Aorta (tissue), 5 donors: ENCODE data around the gene MPZL2. TPM values are rescaled to one million over a fixed set of nuclear protein-coding genes. Genes with fewer than 3 reads are reported as not detected.

Source experiments
- ATAC-seq: fragments of 200-7000 bp; cut with Tn5 transposase; one replicate; pipeline ENCODE4 v1.9.1; 2022; ENCODE audit warnings: moderate library complexity; ENCODE audit not compliant: low FRiP score
- DNase-seq, 2 donors: peaks; one replicate each; pipeline ENCODE4 v3.0.0-alpha.2; 2020
- H3K27ac ChIP-seq, 2 donors: one replicate each; pipeline ENCODE4 v1.5.1; 2013; ENCODE audit warnings: low read length in 2 of 2, mild to moderate bottlenecking in 2 of 2, moderate library complexity in 2 of 2, control low read depth in 1 of 2, inconsistent platforms in 1 of 2, low read depth in 1 of 2
- H3K27me3 ChIP-seq, 2 donors: one replicate each; pipeline ENCODE4 v1.6.1; 2013; ENCODE audit warnings: control low read depth in 1 of 2, low read length in 1 of 2, mild to moderate bottlenecking in 1 of 2, moderate library complexity in 1 of 2; ENCODE audit not compliant: insufficient read depth in 2 of 2, control insufficient read depth in 1 of 2
- H3K36me3 ChIP-seq, 2 donors: one replicate each; pipeline ENCODE4 v1.6.1; 2013; ENCODE audit warnings: control low read depth in 1 of 2, low read length in 1 of 2, mild to moderate bottlenecking in 1 of 2; ENCODE audit not compliant: insufficient read depth in 2 of 2, control insufficient read depth in 1 of 2
- H3K4me1 ChIP-seq, 2 donors: one replicate each; pipeline ENCODE4 v1.6.1; 2013; ENCODE audit warnings: low read length in 2 of 2, control low read depth in 1 of 2, mild to moderate bottlenecking in 1 of 2, moderate library complexity in 1 of 2; ENCODE audit not compliant: insufficient read depth in 2 of 2, control insufficient read depth in 1 of 2
- H3K4me3 ChIP-seq, 2 donors: one replicate each; pipeline ENCODE4 v1.5.1; 2013; ENCODE audit warnings: low read length in 2 of 2, control low read depth in 1 of 2, mild to moderate bottlenecking in 1 of 2
- H3K9me3 ChIP-seq: one replicate; pipeline ENCODE4 v1.6.1; 2013; ENCODE audit warnings: mild to moderate bottlenecking, low read length; ENCODE audit not compliant: control insufficient read depth
- WGBS, 2 donors: extraction: QIAGEN DNeasy Blood & Tissue Kit; methylation state at CpG; one replicate each; pipeline ENCODE4 v1.1.7; 2013; 5-methylcytosine and 5-hydroxymethylcytosine counted together
- intact Hi-C, 2 donors: fragments of 100-400 bp; cut with DNase I; formaldehyde crosslinking; loops; one replicate each; pipeline versions ENCODE4 v1.14.2 to v1.15.0; 2022
- polyA plus RNA-seq, 2 donors: library from polyadenylated mRNA; stranded (reverse); fragments of 200-250 nt; gene quantifications; one replicate each; pipeline ENCODE4 v1.2.3, GENCODE V29; 2013
- total RNA-seq, 2 donors: library from RNA; stranded (reverse); fragmentation: NEBNext Ultra II Directional; extraction: Animal tissue kit (Norgen Biotek cat#: 25700); gene quantifications; one replicate each; pipeline ENCODE4 v1.2.1, GENCODE V29; 2021
- donor health status: healthy with polysubstance abuse.
- donor health status: Bipolar disorder and iron deficiency.
- donor health status: DM: no; HTN: no; CAD: no.
- donor health status: DM: no; HTN: no; CAD: no.
- donor health status: DM: yes; HTN: yes; CAD: no.

The MPZL2 gene
- total and polyA plus RNA-seq, 4 donors, result 3.8 to 63.2 (median 33.0) TPM

GRCh38 chr11:118305726-118306125, 41.6 kb upstream of the MPZL2 start:
- H3K27ac ChIP-seq, result no peak overlapping the region
- DNase-seq (no peak), ATAC-seq (no peak)
- H3K36me3 ChIP-seq, result no peaks in the 10 kb centered on the region
- no peak overlapping the region for H3K4me3 ChIP-seq
- H3K9me3 ChIP-seq, result no peaks in the 10 kb centered on the region
- no peaks in the 10 kb centered on the region for H3K4me1 ChIP-seq
- intact Hi-C loops, result no loop called here
- WGBS, 2 donors, result 50 to 55% methylated on average over 8 of the region's 8 CpGs
- no peaks in the 10 kb centered on the region for H3K27me3 ChIP-seq

GRCh38 chr11:118304568-118305248, 40.6 kb upstream of the MPZL2 start, which contains the start of gene CD3E:
CD3E (plus strand) TSS chr11:118304730; CDS start chr11:118304953, 223 bp downstream.
- Histone ChIP-seq H3K4me1 (no peaks in the 10 kb centered on the region), H3K9me3 (no peaks in the 10 kb centered on the region), H3K4me3 (no peak within 1 kb of the TSS), H3K27me3 (no peaks in the 10 kb centered on the region), H3K27ac (no peak within 1 kb of the TSS), H3K36me3 (no peaks in the 10 kb centered on the region)
- no peak for DNase-seq
- ATAC-seq, result no peak
- 82 to 85% methylated on average over 8 of the region's 8 CpGs for WGBS, 2 donors
- intact Hi-C loops, result no loop called here

GRCh38 chr11:118304227-118304567, 40.1 kb upstream of the MPZL2 start:
- ATAC-seq, result no peak
- DNase-seq, result no peak
- Histone ChIP-seq H3K27ac (no peak overlapping the region), H3K4me3 (no peak overlapping the region), H3K9me3 (no peaks in the 10 kb centered on the region), H3K27me3 (peaks cover 0 to 1% of the 10 kb centered on the region in 2 donors), H3K36me3 (no peaks in the 10 kb centered on the region), H3K4me1 (no peaks in the 10 kb centered on the region)
- 91 to 97% methylated on average over 1 of the region's 1 CpG for WGBS, 2 donors
- intact Hi-C loops, result no loop called here

- ATAC-seq, result no peak
- Histone ChIP-seq H3K36me3 (no peaks in the 10 kb centered on the region), H3K27me3 (peaks cover 0 to 2% of the 10 kb centered on the region in 2 donors), H3K4me1 (no peaks in the 10 kb centered on the region), H3K27ac (no peak overlapping the region), H3K9me3 (no peaks in the 10 kb centered on the region), H3K4me3 (no peak overlapping the region)
- WGBS, 2 donors, result 53 to 70% methylated on average over 8 of the region's 8 CpGs
- DNase-seq, result no peak
- intact Hi-C loops, result no loop called here
Measured at GRCh38 chr11:118301600-118302195, 37.6 kb upstream of the MPZL2 start.

- ATAC-seq, result no peak
- Histone ChIP-seq H3K4me3 (no peak overlapping the region), H3K27ac (no peak overlapping the region), H3K4me1 (no peaks in the 10 kb centered on the region), H3K27me3 (peaks cover 0 to 2% of the 10 kb centered on the region in 2 donors), H3K36me3 (no peaks in the 10 kb centered on the region), H3K9me3 (no peaks in the 10 kb centered on the region)
- 63 to 64% methylated on average over 3 of the region's 3 CpGs for WGBS, 2 donors
- no peak for DNase-seq
- intact Hi-C loops, result no loop called here
Measured at GRCh38 chr11:118295815-118296454, 31.8 kb upstream of the MPZL2 start.

GRCh38 chr11:118295199-118295598, 31.1 kb upstream of the MPZL2 start:
- Histone ChIP-seq H3K4me1 (no peaks in the 10 kb centered on the region), H3K27me3 (peaks cover 0 to 2% of the 10 kb centered on the region in 2 donors), H3K4me3 (no peak overlapping the region), H3K36me3 (no peaks in the 10 kb centered on the region), H3K9me3 (no peaks in the 10 kb centered on the region), H3K27ac (no peak overlapping the region)
- ATAC-seq, result no peak
- no peak for DNase-seq
- intact Hi-C loops, result no loop called here
- 65 to 70% methylated on average over 5 of the region's 5 CpGs for WGBS, 2 donors

- Histone ChIP-seq H3K9me3 (no peaks in the 10 kb centered on the region), H3K4me1 (no peaks in the 10 kb centered on the region), H3K27me3 (no peaks in the 10 kb centered on the region), H3K27ac (no peak overlapping the region), H3K4me3 (no peak overlapping the region), H3K36me3 (no peaks in the 10 kb centered on the region)
- no peak for ATAC-seq
- intact Hi-C loops, result no loop called here
- no peak for DNase-seq
- WGBS, 2 donors, result 88 to 94% methylated on average over 2 of the region's 2 CpGs
Measured at GRCh38 chr11:118294053-118294452, 30.0 kb upstream of the MPZL2 start.

GRCh38 chr11:118291477-118292135, 27.5 kb upstream of the MPZL2 start:
- DNase-seq (no peak), ATAC-seq (no peak)
- Histone ChIP-seq H3K9me3 (no peaks in the 10 kb centered on the region), H3K4me1 (no peaks in the 10 kb centered on the region), H3K4me3 (no peak overlapping the region), H3K27ac (no peak overlapping the region), H3K27me3 (no peaks in the 10 kb centered on the region), H3K36me3 (no peaks in the 10 kb centered on the region)
- intact Hi-C loops, result no loop called here
- 76 to 83% methylated on average over 9 of the region's 9 CpGs for WGBS, 2 donors
